Choroid plexus epithelial cell (primary cell): ENCODE data around the gene MLPH.

Source experiments
- DNase-seq: peaks from one replicate; pipeline ENCODE4 v3.0.0-alpha.2; 2010; ENCODE audit warnings: low read depth
- H3K4me3 ChIP-seq: 2 replicates; pipeline ENCODE4 v1.5.1; 2011; ENCODE audit warnings: low read depth, mild to moderate bottlenecking, control low read depth, low read length, moderate library complexity
- CTCF ChIP-seq: conservative IDR thresholded peaks from 2 replicates; pipeline ENCODE4 v1.5.1; 2011; ENCODE audit warnings: low read depth, mild to moderate bottlenecking, control low read depth, inconsistent platforms, low read length, moderate library complexity

Gene MLPH

DNA sequence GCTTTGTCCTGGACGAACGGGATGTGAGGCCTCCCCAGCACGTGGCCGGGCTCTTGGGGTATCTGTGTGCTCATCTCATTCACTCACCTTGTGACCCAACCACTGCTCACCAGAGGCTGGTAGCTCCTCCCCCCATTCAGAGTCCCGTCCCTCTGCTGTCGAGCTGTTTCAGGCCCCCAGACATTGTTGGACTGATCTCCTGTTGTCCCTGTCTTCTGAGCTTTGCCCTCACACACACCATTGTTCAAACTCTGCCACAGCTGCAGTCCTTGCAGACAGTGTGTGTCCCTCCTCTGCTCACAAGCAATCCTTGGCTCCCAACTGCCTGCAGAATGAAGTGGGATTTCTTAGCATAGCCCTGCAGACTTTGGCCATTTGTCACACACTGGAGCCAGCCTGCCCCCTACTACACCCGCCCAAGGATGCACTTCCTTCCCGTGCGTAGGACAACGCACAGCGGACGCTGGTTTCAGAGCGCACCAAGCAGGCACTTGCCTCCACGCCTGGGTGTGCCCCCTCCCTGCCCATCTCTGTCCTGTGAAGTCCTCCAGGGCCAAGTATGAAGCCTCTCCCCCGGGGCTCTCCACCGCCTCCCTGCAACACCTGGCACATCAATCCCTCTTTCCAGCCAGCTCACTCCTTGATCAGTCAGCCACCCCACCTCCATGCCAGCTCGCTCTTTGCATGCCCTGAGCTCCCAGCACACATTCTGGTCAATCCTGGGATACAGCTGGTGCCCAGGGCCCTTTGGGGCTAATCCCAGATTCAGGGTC, 62.8 kb downstream of the MLPH start:
- TF ChIP-seq CTCF: no peak
- H3K4me3 ChIP-seq: no peak overlapping the region
- no peak for DNase-seq

GRCh38 chr2:237551071-237551574, 64.1 kb downstream of the MLPH start:
- no peak overlapping the region for H3K4me3 ChIP-seq
- no peak for DNase-seq
- no peak for TF ChIP-seq CTCF

DNA sequence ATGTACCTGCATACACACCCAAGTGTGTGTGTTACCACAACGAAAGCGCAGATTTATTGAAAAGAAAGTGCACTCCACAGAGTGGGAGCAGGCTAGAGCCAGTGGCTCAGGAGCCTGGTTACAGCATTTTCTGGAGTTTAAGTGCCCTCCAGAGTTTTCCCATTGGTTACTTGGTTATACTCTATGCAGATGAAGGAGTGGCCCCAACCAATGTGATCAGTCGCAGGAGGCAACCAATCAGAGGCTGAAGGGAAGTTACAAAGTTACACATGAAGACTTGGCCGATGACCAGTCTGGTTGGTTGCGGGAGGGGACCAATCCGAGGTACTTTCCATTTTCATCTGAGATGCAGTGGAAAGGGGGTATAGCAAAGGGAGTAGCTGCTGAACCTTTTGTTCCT, 65.9 kb downstream of the MLPH start:
- no peak for DNase-seq
- no peak for TF ChIP-seq CTCF
- H3K4me3 ChIP-seq: no peak overlapping the region

- DNase-seq: no peak
- no peak overlapping the region for H3K4me3 ChIP-seq
- TF ChIP-seq CTCF: no peak
Measured at GRCh38 chr2:237553948-237554347, 66.9 kb downstream of the MLPH start.

DNA sequence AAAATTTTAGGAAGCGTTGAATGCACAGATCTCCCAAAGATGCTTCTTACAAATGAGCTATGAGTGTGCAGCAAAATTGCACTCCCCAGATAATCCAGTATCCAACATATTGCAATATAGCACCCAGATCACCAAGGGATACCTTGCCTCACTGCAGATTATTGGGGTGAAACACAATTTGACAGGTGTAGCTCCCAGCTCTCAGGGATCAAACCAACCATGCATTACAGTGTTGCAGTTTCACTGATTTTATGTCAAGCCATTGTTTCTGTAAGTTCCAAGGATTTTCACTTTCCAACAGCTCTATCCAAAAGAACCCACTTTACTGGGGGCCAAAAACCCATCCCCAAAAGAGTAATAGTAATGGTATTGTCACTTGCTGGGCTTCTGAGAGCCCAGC, 68.5 kb downstream of the MLPH start:
- no peak for DNase-seq

DNA sequence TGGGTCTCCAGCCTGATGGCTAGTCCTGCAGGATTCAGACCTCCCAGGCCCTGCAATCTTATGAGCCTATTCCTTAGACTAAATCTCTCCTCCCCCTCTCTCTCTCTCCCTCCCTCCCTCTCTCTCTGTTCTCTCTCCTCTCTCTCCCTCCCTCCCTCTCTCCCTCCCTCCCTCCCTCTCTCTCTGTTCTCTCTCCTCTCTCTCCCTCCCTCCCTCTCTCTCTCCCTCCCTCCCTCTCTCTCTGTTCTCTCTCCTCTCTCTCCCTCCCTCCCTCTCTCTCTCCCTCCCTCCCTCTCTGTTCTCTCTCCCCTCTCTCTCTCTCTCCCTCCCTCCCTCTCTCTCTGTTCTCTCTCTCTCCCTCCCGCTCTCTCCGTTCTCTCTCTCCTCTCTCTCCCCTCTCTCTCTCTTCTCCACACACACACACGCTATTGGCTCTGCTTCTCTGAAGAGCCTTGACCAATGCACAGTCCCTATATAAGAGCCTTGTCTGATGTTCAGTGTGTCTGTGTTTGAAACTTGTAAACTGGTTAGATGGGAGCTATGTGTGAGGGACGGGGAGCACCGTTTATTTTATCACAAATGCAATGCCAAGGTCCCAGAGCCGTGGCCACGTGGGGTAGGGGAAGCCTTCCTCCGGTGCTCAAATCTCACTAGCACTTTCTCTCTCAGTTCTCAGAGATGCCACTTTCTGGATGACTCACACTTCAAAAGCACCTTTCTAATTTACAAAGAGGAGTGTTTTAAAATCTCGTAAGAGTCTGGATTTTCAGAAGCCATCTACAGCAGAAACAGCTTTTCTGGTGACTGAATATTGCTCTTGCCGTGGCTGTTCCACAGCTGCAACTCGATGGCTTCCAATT, 70.0 kb downstream of the MLPH start:
- TF ChIP-seq CTCF: no peak
- DNase-seq: no peak
- no peak overlapping the region for H3K4me3 ChIP-seq

More for the DNA sequence above, 68.5 kb downstream of the MLPH start:
- H3K4me3 ChIP-seq: no peak overlapping the region
- TF ChIP-seq CTCF: no peak

GRCh38 chr2:237557633-237558015, 70.6 kb downstream of the MLPH start:
- TF ChIP-seq CTCF: no peak
- no peak overlapping the region for H3K4me3 ChIP-seq
- no peak for DNase-seq
